Cardiac muscle cell (in vitro differentiated cells and primary cell): ENCODE measurements around the gene SLC35D1. TPM values are rescaled to one million over a fixed set of nuclear protein-coding genes. Genes with fewer than 3 reads are reported as not detected.

ENCODE experiments used
- DNase-seq, 2 donors: peaks; one replicate each; pipeline versions ENCODE4 v3.0.0 to v3.0.0-alpha.2; 2010 to 2017; ENCODE audit warnings: low read depth in 1 of 2, low spot score in 1 of 2
- H3K27ac ChIP-seq: fragments of 200-600 bp; sonication (generic); 2 replicates; pipeline ENCODE4 v1.5.1; 2016
- H3K27me3 ChIP-seq: fragments of 200-600 bp; sonication (generic); 2 replicates; pipeline ENCODE4 v1.6.0; 2016; ENCODE audit warnings: control low read depth
- H3K36me3 ChIP-seq: fragments of 200-600 bp; sonication (generic); 2 replicates; pipeline ENCODE4 v1.5.1; 2016; ENCODE audit warnings: control low read depth
- H3K4me1 ChIP-seq: fragments of 200-600 bp; sonication (generic); 2 replicates; pipeline ENCODE4 v1.8.1; 2017; ENCODE audit warnings: low read depth, mild to moderate bottlenecking, mixed run types
- H3K4me3 ChIP-seq: fragments of 200-600 bp; sonication (generic); 2 replicates; pipeline ENCODE4 v1.5.1; 2016; ENCODE audit warnings: mild to moderate bottlenecking
- H3K9me3 ChIP-seq: fragments of 200-600 bp; sonication (generic); 2 replicates; pipeline ENCODE4 v1.5.1; 2017; ENCODE audit warnings: low read depth, mild to moderate bottlenecking, control low read depth
- CTCF ChIP-seq: IDR thresholded peaks from 2 replicates; pipeline ENCODE4 v1.5.1; 2012; ENCODE audit warnings: low read depth, mild to moderate bottlenecking, low read length
- polyA plus RNA-seq: library from polyadenylated mRNA; unstranded; fragments of >200 nt; fragmentation: Nextera tagmentation; extraction: Ambion mirVana; gene quantifications from 2 replicates; pipeline ENCODE4 v1.2.1, GENCODE V29; 2016
- total RNA-seq: library from RNA; depleted of rRNA; stranded (reverse); fragments of >200 nt; gene quantifications from 2 replicates; pipeline ENCODE4 v1.2.3, GENCODE V29; 2016

SLC35D1 gene
- total and polyA plus RNA-seq, 2 experiments from 2014 or later: 11.3 to 13.3 TPM

- Histone ChIP-seq H3K9me3 (no peaks in the 10 kb centered on the region), H3K27ac (peak overlapping the region; percentile 79), H3K4me1 (peaks cover 62% of the 10 kb centered on the region)
Observed at GRCh38 chr1:67001682-67002425, 52.1 kb downstream of the SLC35D1 start.

GRCh38 chr1:66999640-67000400, 54.1 kb downstream of the SLC35D1 start:
- Histone ChIP-seq H3K9me3 (no peaks in the 10 kb centered on the region), H3K36me3 (peaks cover 4% of the 10 kb centered on the region), H3K4me1 (peaks cover 53% of the 10 kb centered on the region), H3K4me3 (peak overlapping the region; percentile 6), H3K27me3 (no peaks in the 10 kb centered on the region), H3K27ac (peak overlapping the region; percentile 79)
- peak; percentile 29 to 69 for DNase-seq
- TF ChIP-seq CTCF: no peak

More at GRCh38 chr1:67001682-67002425, 52.1 kb downstream of the SLC35D1 start:
- H3K27me3 ChIP-seq: no peaks in the 10 kb centered on the region
- peak in 1 of 2 donors; percentile 65 for DNase-seq
- H3K36me3 ChIP-seq: no peaks in the 10 kb centered on the region
- no peak overlapping the region for H3K4me3 ChIP-seq
- no peak for TF ChIP-seq CTCF

GRCh38 chr1:66998972-66999371, 55.0 kb downstream of the SLC35D1 start:
- Histone ChIP-seq H3K9me3 (no peaks in the 10 kb centered on the region), H3K4me3 (no peak overlapping the region), H3K27ac (peak overlapping the region; percentile 79), H3K27me3 (no peaks in the 10 kb centered on the region), H3K36me3 (peaks cover 4% of the 10 kb centered on the region), H3K4me1 (peaks cover 49% of the 10 kb centered on the region)
- no peak for TF ChIP-seq CTCF
- no peak for DNase-seq

GRCh38 chr1:66996018-66996682, 57.8 kb downstream of the SLC35D1 start:
- DNase-seq: peak; percentile 77 to 82
- no peak overlapping the region for H3K27ac ChIP-seq
- no peaks in the 10 kb centered on the region for H3K9me3 ChIP-seq
- peak; percentile 88 for TF ChIP-seq CTCF
- peaks cover 24% of the 10 kb centered on the region for H3K4me1 ChIP-seq
- no peak overlapping the region for H3K4me3 ChIP-seq
- H3K36me3 ChIP-seq: peaks cover 13% of the 10 kb centered on the region
- H3K27me3 ChIP-seq: no peaks in the 10 kb centered on the region

GRCh38 chr1:66993076-66993475, 60.9 kb downstream of the SLC35D1 start:
- Histone ChIP-seq H3K36me3 (peaks cover 22% of the 10 kb centered on the region), H3K9me3 (no peaks in the 10 kb centered on the region), H3K4me3 (no peak overlapping the region), H3K27ac (no peak overlapping the region), H3K27me3 (no peaks in the 10 kb centered on the region), H3K4me1 (no peaks in the 10 kb centered on the region)
- DNase-seq: no peak
- no peak for TF ChIP-seq CTCF
